Activated T-cell treated with anti-CD3 and anti-CD28 coated beads for 24 hours (primary cell): Measurements from ENCODE around the gene CORO6.

ENCODE experiments used
- DNase-seq: peaks from one replicate; pipeline ENCODE4 v3.0.0-alpha.2; 2020; ENCODE audit warnings: low read depth

The CORO6 gene

GRCh38 chr17:29591146-29591736 lies 31.5 kb downstream of the CORO6 start:
- DNase-seq: no peak

GRCh38 chr17:29590411-29591145 lies 32.1 kb downstream of the CORO6 start:
- DNase-seq: no peak

DNA sequence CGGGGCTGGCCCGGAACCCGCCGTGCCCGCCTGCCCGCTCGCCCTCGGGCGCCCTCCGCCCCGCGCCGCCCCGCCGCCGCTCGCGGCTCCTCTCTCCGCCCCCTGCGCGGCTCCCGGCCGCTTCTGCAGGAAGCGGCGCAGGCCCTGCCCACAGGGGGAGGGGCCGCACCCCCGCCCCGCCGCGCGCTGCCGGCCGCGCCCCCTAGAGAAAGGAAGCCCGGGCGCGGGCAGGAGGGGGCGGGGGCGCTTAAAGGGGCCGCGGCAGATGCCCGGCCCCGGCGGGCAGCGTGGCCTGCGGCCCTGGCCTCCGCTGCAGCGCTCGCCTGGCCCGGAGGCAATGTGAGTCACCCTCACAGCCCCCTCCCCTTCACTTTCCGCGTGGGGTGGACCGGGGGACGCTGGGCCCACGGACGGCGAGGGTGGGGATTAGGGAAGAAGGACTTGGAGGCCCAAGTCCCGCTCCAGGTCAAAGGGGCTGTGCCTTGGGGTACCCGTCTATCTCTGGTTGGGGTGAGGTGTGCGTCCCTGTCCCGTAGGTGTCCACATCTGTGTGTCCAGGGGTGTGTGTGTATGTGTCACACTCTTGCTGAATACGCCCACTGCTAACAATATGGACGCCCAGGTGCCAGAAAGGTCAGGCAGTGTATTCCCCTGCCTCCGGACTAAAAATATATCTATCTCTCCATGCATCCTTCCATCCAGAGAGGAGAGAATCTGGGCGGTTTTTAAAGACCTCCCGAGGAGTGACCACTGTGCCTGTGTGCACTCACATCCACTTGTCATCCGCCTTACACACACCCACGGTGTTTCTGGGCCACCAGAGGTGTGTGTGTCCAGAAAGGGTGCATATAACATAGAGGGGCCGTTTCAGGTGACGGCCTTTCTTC lies 32.9 kb downstream of the CORO6 start, which contains the start of gene GIT1:
Gene GIT1 (minus strand): TSS at position 125 of the 887 bp plus-strand sequence. CDS start 270 bp downstream, outside the sequence.
- DNase-seq: peak; percentile 79

DNA sequence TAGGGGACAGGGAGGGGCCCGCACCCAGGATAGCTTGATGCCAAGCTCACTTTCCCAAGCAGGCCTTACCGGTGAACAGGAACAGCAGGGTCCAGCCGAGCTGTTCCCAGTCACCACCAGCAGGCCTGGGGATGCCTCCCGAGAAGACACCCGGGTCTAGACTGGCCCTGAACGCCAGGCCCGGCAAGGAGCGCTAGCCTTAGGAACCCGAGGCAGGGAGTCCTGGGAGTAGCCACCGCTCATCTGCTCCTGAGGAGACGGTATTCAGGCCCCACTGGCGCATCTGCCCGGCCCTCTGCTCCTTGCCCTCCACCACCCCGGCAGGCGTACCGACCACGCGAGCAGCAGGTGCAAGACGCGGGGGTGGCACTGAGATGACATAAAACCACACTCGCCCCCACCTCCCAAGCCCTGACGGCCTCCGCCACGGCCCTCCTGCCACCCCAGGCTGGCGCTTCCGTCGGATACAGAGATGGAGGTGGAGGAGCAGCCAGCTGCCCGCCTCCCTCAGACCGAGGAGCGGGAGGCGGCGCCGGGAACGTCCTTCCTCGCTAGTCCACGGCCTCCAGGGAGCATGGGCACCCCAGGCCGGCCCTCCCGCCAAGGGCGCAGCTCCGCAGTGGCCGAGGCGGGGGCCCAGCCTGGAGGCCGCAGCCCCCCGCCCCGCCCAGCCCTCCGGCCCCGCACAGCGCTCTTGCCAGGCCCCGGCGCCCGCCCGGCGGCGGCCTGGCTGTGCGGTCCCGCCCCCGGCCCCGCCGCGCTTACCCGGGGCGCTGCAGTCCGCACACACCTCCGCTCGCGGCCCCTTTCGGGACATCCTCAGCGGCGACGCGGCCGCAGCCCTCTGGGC lies 33.9 kb downstream of the CORO6 start:
- no peak for DNase-seq

DNA sequence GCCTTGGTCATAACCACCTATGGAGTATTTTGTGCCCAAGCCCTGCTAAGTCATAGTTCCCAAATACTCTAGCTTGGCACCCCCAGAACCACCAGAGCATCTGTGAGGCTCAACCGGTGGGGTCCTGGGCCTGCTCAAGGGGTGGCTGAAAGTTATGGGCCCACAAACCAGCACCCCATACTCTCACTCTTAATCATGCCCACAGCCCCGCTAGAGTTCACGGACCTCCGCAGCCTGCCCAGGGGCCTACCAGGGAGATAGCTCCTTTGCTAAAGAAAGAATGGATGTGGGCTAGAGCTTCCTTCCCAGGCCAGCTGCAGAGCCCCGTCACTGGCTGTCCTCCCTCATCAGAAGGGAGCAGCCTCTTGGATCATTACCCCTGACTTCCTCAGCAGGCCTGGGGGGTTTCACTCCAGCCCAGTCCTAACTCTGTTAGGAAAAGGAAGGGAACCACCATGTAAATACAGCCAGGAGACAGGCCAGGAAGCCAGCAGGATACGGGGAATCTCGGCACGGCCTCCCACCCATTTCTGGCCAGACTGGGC lies 34.6 kb downstream of the CORO6 start:
- no peak for DNase-seq

GRCh38 chr17:29587591-29587990 lies 35.1 kb downstream of the CORO6 start:
- no peak for DNase-seq

GRCh38 chr17:29586676-29587469 lies 35.8 kb downstream of the CORO6 start:
- no peak for DNase-seq

DNA sequence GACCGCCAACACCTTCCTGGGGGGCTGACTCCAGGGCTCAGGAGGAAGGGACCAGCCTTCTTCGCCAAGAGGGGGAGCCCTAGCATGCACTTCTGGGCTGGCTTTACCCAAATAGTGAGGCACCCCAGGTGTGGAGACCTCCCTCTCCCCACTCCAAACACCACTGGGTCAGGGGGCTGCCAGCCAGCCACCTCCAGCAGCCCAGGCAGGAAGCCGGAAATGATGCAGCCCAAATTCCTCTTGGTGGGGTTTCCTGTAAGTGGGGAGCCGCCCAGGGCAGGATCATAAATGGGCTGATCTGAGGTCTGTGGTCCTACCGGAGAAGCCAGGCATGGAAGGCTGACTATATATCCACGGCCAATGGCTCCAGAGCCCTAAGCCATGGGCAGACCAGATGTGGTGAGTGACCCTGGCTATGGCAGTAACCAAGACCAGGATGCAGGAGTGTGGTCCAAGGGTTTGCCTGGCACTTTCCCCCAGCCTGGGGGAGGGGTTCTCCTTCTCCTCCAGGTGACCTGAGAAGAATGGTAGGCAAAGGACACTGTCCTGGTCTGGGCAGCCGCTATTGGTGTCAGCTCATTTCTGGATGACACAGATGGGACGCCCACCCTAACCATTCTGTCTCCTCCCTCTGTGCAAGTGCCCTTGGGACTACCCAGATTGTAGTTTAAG lies 37.5 kb downstream of the CORO6 start:
- DNase-seq: no peak

DNA sequence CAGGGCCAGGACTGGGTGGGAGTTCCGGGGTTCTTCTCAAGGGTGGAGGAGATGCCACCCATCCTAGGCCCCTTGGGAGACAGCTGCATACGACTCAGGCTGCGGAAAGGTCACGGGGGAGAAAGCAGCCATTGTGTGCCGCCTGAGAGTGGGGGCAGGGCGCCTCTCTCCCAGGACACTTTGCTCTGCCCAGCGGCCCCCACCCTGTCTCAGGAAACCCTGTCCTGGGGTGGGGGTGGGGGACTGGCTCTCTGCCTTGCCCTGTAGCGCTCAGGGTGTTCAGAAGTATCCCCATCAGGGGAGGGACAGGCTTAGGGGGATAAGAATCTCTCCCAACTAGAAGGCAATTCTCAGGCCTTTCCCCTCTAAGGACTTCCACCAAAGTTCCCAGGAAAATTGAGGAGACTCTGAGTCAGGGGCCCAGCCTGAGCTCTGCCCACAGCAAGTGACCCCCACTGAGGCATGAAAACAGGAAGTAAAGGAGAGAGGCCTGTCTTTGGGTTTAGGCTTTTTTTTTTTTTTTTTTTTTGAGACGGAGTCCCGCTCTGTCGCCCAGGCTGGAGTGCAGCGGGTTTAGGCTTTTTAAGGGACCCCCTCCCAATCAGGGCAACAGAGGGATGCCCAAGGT lies 38.1 kb downstream of the CORO6 start:
- no peak for DNase-seq

GRCh38 chr17:29583324-29584248 lies 39.1 kb downstream of the CORO6 start:
- no peak for DNase-seq

- DNase-seq: no peak
Observed at GRCh38 chr17:29582772-29583171, 39.9 kb downstream of the CORO6 start.

DNA sequence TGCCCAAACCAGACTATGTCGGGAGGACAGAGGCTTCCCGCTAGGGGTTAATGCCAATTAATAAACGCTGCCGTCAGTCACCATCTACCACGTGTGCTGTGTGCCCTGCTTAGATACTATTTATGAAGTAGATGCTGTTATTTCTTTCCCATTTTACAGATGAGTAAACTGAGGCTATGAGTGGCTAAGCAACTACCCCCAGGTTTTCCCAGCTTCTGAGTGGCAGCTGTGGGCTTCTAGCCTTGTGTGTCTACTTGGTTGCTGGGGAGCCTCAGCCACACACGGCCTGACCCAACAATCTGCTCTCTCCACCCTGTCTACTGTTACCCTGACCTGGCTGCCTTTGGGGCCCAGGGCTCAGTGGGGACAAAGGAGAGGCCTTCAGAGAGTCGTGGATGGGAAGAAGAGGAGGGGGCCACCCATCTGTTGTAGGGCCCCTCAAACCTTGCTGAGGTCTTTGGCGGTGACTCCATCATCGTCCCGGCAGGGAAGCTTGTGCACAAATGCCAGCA lies 40.4 kb downstream of the CORO6 start:
- no peak for DNase-seq

- DNase-seq: no peak
Observed at GRCh38 chr17:29581583-29582253, 41.0 kb downstream of the CORO6 start.

GRCh38 chr17:29579866-29580771 lies 42.6 kb downstream of the CORO6 start:
- peak; percentile 86 for DNase-seq

DNA sequence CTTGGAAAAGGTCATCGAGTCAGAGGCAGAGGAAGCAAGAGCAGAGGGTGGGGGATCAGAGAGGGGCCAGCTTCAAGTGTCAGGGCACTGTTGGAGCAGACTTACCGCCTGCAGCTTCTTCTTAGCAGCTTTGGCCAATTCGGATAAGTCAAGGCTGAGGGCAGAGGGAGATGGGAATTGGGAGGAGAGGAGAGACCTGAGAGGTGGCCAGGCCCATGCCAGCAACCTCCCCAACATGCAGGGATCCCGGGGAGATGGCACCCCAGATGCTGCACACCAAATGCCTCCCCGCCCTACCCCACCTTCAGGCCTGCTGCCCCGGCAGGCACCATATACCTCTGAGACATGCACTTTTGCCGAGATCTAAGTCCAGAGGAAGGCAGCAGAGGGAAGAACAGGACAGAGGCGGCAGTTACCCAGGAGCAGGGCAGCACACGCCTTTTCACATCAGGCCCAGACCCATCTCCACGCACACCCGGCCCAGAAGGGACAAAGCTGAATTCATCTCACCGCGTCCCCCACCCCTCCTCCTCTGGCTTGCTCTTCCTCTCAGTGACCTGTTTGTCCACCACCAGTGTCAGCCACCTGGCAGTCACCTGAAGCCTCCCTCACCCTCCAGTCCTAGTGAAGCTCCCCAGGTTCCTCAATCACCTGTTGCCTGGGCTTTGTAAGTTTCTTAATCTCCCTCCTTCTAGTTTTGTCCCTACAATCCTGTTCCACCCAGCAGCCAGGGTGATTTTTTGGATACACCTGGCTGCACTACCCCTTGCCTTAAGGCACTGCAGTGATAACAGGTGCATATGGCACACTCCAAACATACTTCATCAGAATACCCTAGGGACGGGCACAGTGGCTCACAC lies 43.9 kb downstream of the CORO6 start:
- no peak for DNase-seq
